ENCODE results near the gene ITGB1BP1.

DNA sequence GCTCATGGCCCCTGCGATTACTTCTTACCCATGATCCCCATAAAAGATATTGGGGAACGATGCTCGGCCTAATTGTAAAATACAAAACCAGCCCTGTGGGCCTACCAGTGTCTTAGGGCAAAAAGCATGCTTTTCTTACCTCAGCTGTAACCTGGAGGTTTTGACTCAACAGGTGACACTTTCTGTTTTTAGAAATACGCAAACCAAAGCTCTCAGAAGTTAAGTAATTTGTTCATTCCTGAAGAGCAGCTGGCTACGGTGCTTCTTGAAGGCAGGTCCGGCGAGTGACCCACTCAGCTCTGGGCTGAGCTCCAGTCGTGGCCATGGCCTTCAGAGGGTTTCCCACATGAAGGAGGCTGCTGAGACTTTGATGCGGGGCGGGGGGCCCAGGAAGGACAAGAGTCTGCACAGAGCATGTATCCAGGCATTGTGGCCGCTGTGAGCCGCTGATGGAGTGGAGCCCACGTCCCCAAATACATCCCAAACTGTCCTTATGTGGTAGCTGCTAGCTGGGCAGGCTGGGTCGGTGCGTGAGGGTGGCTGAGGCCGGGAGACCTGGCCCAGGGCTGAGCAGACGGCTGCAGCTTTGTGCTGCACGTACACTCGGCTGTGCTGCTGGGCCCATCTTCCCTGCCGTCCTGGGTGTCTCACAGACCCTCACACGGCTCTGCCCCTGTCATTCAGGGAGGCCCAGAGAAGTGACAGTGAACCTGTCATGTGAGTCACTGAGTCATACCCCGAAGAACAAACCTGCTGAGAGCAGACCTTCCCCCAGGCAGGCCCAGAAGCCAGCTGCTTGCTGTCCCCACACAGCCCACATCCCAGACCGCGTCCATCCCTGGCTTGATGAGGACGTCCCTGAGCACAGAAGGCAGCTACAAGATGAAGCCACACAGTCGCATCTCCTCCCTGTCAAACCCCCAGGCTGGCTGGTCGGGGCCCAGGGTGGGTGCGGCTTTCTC, 34.1 kb downstream of the ITGB1BP1 start:
- no peak for TF ChIP-seq CTCF (IDR thresholded peaks at IDR 0.05 in 8 of 11, conservative IDR thresholded peaks at IDR 0.05 in 3 of 11)
- no peak for TF ChIP-seq POLR2A (IDR thresholded peaks at IDR 0.05)

All from spleen (tissue), 7 donors.